Measurements from ENCODE around the gene RAPSN. TPM values are rescaled to one million over a fixed set of nuclear protein-coding genes. Genes with fewer than 3 reads are reported as not detected.

Gene RAPSN
- total RNA-seq, 2 experiments from 2014 or later: 0.16 to 0.79 TPM

Small RNAs within 50 kb of the gene (microRNA-seq; reads per million reads assigned to microRNA genes)
- gene MIR4487: not detected

Other genes with a start within 250 kb of the RAPSN start
- 100 to 1,000 TPM; 155 to 216 TPM for gene DDB2, start 234.2 kb downstream of the RAPSN start, total RNA-seq
- 10 to 100 TPM; 26.0 to 29.7 TPM for gene ACP2, start 200.3 kb downstream of the RAPSN start, total RNA-seq
- gene NR1H3, start 191.1 kb downstream of the RAPSN start, total RNA-seq: 10 to 100 TPM in 1 of 2 experiments, 1 to 10 TPM in 1; 7.5 to 10.2 TPM
- 10 to 100 TPM; 88.5 to 91.2 TPM for gene MADD, start 179.0 kb downstream of the RAPSN start, total RNA-seq
- gene MYBPC3, start 96.4 kb downstream of the RAPSN start, total RNA-seq: not detected
- not detected for gene SPI1, start 70.6 kb downstream of the RAPSN start, total RNA-seq
- gene SLC39A13, start 40.5 kb downstream of the RAPSN start, total RNA-seq: 10 to 100 TPM; 18.2 to 22.1 TPM
- gene PSMC3, start 22.7 kb downstream of the RAPSN start, total RNA-seq: 100 to 1,000 TPM; 150 to 164 TPM
- gene CELF1, start 104.0 kb upstream of the RAPSN start, total RNA-seq: 100 to 1,000 TPM; 108 to 118 TPM
- gene PTPMT1, start 116.5 kb upstream of the RAPSN start, total RNA-seq: 10 to 100 TPM; 48.4 to 50.2 TPM
- 10 to 100 TPM; 17.7 to 19.0 TPM for gene KBTBD4, start 129.8 kb upstream of the RAPSN start, total RNA-seq
- 100 to 1,000 TPM; 110 to 127 TPM for gene NDUFS3, start 129.9 kb upstream of the RAPSN start, total RNA-seq
- gene FAM180B, start 137.5 kb upstream of the RAPSN start, total RNA-seq: under 1 TPM in 1 of 2 experiments, not detected in 1; 0.21 TPM
- gene C1QTNF4, start 145.3 kb upstream of the RAPSN start, total RNA-seq: under 1 TPM in 1 of 2 experiments, not detected in 1; 0.23 TPM
- 100 to 1,000 TPM in 1 of 2 experiments, 10 to 100 TPM in 1; 70.9 to 100 TPM for gene MTCH2, start 193.4 kb upstream of the RAPSN start, total RNA-seq